Breast epithelium (tissue), 3 donors: ENCODE results near the gene CATSPER3.

Experiments used
- POLR2A ChIP-seq: fragments of 450-650 bp; IDR thresholded peaks from one replicate; pipeline ENCODE4 v1.6.1; 2016; ENCODE audit warnings: antibody characterized with exemption, mild to moderate bottlenecking, moderate library complexity
- POLR2AphosphoS5 ChIP-seq, 3 donors: sonication (generic); formaldehyde crosslinking; IDR thresholded peaks; one replicate each; pipeline ENCODE4 v1.6.1; 2017; ENCODE audit warnings: antibody characterized with exemption in 3 of 3
- TF ChIP-seq, protein P1 (sequence below), 3 donors: fragments of 450-650 bp; IDR thresholded peaks; one replicate each; pipeline ENCODE4 v1.5.1; 2016 to 2017; ENCODE audit warnings: antibody characterized with exemption in 3 of 3, mild to moderate bottlenecking in 3 of 3, moderate library complexity in 3 of 3

DNA sequence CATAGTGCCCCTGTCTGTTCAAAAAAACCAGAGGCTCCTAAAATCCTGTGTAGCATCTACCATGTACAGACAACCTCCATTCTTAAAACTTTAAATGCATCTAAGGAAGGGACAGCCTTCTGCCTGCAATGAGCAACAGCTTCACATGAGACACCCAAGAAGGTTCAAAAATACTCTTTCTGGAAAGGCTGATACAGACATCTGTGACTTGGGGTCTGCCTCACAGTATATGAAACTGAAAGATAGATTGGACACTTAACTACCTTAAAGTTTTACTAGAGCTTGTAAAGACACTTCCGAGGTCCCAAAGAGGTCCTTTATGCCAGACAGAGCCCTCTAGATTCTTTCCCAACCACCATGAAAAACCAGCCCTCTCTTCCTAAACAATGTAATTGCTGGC, 28.2 kb upstream of the CATSPER3 start:
- TF ChIP-seq, protein P1, sequence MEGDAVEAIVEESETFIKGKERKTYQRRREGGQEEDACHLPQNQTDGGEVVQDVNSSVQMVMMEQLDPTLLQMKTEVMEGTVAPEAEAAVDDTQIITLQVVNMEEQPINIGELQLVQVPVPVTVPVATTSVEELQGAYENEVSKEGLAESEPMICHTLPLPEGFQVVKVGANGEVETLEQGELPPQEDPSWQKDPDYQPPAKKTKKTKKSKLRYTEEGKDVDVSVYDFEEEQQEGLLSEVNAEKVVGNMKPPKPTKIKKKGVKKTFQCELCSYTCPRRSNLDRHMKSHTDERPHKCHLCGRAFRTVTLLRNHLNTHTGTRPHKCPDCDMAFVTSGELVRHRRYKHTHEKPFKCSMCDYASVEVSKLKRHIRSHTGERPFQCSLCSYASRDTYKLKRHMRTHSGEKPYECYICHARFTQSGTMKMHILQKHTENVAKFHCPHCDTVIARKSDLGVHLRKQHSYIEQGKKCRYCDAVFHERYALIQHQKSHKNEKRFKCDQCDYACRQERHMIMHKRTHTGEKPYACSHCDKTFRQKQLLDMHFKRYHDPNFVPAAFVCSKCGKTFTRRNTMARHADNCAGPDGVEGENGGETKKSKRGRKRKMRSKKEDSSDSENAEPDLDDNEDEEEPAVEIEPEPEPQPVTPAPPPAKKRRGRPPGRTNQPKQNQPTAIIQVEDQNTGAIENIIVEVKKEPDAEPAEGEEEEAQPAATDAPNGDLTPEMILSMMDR (IDR thresholded peaks at IDR 0.05): no peak
- no peak for TF ChIP-seq POLR2A
- TF ChIP-seq POLR2AphosphoS5 (IDR thresholded peaks at IDR 0.05): no peak
